GM23338 (cell line): Measurements from ENCODE around the gene EIF2A. TPM values are rescaled to one million over a fixed set of nuclear protein-coding genes. Genes with fewer than 3 reads are reported as not detected.
A peak's percentile ranks its signal among the peaks of the same experiment; 100 is the strongest.

Experiments used
- ATAC-seq: fragments of 200-7000 bp; cut with Tn5 transposase; 3 replicates; pipeline ENCODE4 v1.9.1; 2020
- DNase-seq: peaks from one replicate; pipeline ENCODE4 v3.0.0-alpha.2; 2015; ENCODE audit warnings: low spot score
- H2AFZ ChIP-seq: fragments of 200-600 bp; sonication (generic); 2 replicates; pipeline ENCODE4 v1.8.0; 2016; ENCODE audit warnings: antibody characterized with exemption, mild to moderate bottlenecking, moderate library complexity
- H3F3A ChIP-seq: fragments of 200-600 bp; sonication (generic); replicated peaks from 2 replicates; pipeline ENCODE4 v1.8.0; 2017; ENCODE audit warnings: antibody characterized with exemption, mixed run types, low read depth
- H3K27ac ChIP-seq: fragments of 200-600 bp; sonication (generic); 2 replicates; pipeline ENCODE4 v1.6.1; 2016; ENCODE audit warnings: low read depth
- H3K27me3 ChIP-seq: fragments of 200-600 bp; sonication (generic); 2 replicates; pipeline ENCODE4 v1.8.0; 2016; ENCODE audit warnings: mild to moderate bottlenecking, mixed run types, moderate library complexity; ENCODE audit not compliant: insufficient read depth
- H3K36me3 ChIP-seq: fragments of 200-600 bp; sonication (generic); 2 replicates; pipeline ENCODE4 v1.8.0; 2016; ENCODE audit warnings: mild to moderate bottlenecking; ENCODE audit not compliant: insufficient read depth
- H3K4me1 ChIP-seq: fragments of 200-600 bp; sonication (generic); 2 replicates; pipeline ENCODE4 v1.8.0; 2016; ENCODE audit warnings: mild to moderate bottlenecking, moderate library complexity; ENCODE audit not compliant: insufficient read depth
- H3K4me2 ChIP-seq: fragments of 200-600 bp; sonication (generic); 2 replicates; pipeline ENCODE4 v1.7.1; 2017; ENCODE audit warnings: mixed run types
- H3K4me3 ChIP-seq: fragments of 200-600 bp; sonication (generic); 2 replicates; pipeline ENCODE4 v1.6.1; 2016; ENCODE audit warnings: mixed run types
- H3K79me2 ChIP-seq: fragments of 200-600 bp; sonication (generic); replicated peaks from 2 replicates; pipeline ENCODE4 v1.8.0; 2017; ENCODE audit warnings: mild to moderate bottlenecking; ENCODE audit not compliant: insufficient read depth
- H3K9me2 ChIP-seq: fragments of 200-600 bp; sonication (generic); 2 replicates; pipeline ENCODE4 v1.8.0; 2017; ENCODE audit not compliant: insufficient read depth
- H4K20me1 ChIP-seq: fragments of 200-600 bp; sonication (generic); replicated peaks from 2 replicates; pipeline ENCODE4 v1.8.0; 2017; ENCODE audit warnings: mild to moderate bottlenecking; ENCODE audit not compliant: insufficient read depth
- H3K27ac Mint-ChIP-seq: 2 replicates; pipeline ENCODE4 v1.8.0; 2020; ENCODE audit warnings: inconsistent platforms, mild to moderate bottlenecking, moderate library complexity, mixed read lengths
- H3K27me3 Mint-ChIP-seq: 3 replicates; pipeline ENCODE4 v1.8.0; 2022; ENCODE audit warnings: low read depth, mild to moderate bottlenecking, moderate library complexity, mixed read lengths, inconsistent platforms; ENCODE audit not compliant: insufficient read depth, poor library complexity
- H3K36me3 Mint-ChIP-seq: 3 replicates; pipeline ENCODE4 v1.8.0; 2021; ENCODE audit warnings: low read depth, mild to moderate bottlenecking, inconsistent platforms, moderate library complexity, mixed read lengths
- H3K4me1 Mint-ChIP-seq: 3 replicates; pipeline ENCODE4 v1.8.0; 2020; ENCODE audit warnings: mild to moderate bottlenecking, inconsistent platforms, mixed read lengths
- H3K4me3 Mint-ChIP-seq: 3 replicates; pipeline ENCODE4 v1.8.0; 2021; ENCODE audit warnings: moderate library complexity, mild to moderate bottlenecking, inconsistent platforms, mixed read lengths
- H3K9me3 Mint-ChIP-seq: 3 replicates; pipeline ENCODE4 v1.8.0; 2020; ENCODE audit warnings: moderate library complexity, mild to moderate bottlenecking, inconsistent platforms, mixed read lengths
- CREB1 ChIP-seq: fragments of 250-450 bp; sonication (Bioruptor Pico); IDR thresholded peaks from 2 replicates; pipeline ENCODE4 v1.5.0; 2020; ENCODE audit warnings: low read depth, mild to moderate bottlenecking, moderate library complexity
- ETS1 ChIP-seq: IDR thresholded peaks from 2 replicates; pipeline ENCODE4 v1.6.1; 2016; ENCODE audit warnings: antibody characterized with exemption
- EZH2 ChIP-seq: fragments of 200-600 bp; sonication (generic); IDR thresholded peaks from one replicate; pipeline ENCODE4 v1.8.0; 2017; ENCODE audit warnings: antibody characterized with exemption, mild to moderate bottlenecking, low read depth; ENCODE audit not compliant: unreplicated experiment
- EZH2phosphoT487 ChIP-seq: fragments of 200-600 bp; sonication (generic); IDR thresholded peaks from one replicate; pipeline ENCODE4 v1.8.1; 2018; ENCODE audit warnings: antibody characterized with exemption; ENCODE audit not compliant: unreplicated experiment
- JUNB ChIP-seq: IDR thresholded peaks from one replicate; pipeline ENCODE4 v1.6.1; 2016; ENCODE audit warnings: antibody characterized with exemption; ENCODE audit not compliant: unreplicated experiment
- NANOG ChIP-seq: IDR thresholded peaks from 2 replicates; pipeline ENCODE4 v1.6.1; 2016; ENCODE audit warnings: antibody characterized with exemption, borderline replicate concordance
- POLR2AphosphoS5 ChIP-seq: IDR thresholded peaks from 2 replicates; pipeline ENCODE4 v1.6.1; 2016; ENCODE audit warnings: antibody characterized with exemption, low read depth
- STAT1 ChIP-seq: IDR thresholded peaks from one replicate; pipeline ENCODE4 v1.6.1; 2016; ENCODE audit warnings: antibody characterized with exemption; ENCODE audit not compliant: unreplicated experiment
- ZNF114 ChIP-seq: fragments of 250-450 bp; sonication (Bioruptor Pico); IDR thresholded peaks from 2 replicates; pipeline ENCODE4 v1.5.0; 2020; ENCODE audit warnings: mild to moderate bottlenecking, moderate library complexity
- ZNF331 ChIP-seq: fragments of 250-450 bp; sonication (Bioruptor Pico); IDR thresholded peaks from 2 replicates; pipeline ENCODE4 v1.5.0; 2020; ENCODE audit warnings: low read depth, mild to moderate bottlenecking, moderate library complexity
- polyA plus RNA-seq: library from polyadenylated mRNA; unstranded; fragments of >200 nt; fragmentation: Nextera tagmentation; extraction: Ambion mirVana; gene quantifications from 2 replicates; pipeline ENCODE4 v1.2.1, GENCODE V29; 2016
- total RNA-seq: library from RNA; depleted of rRNA; stranded (reverse); fragments of >200 nt; shearing (Covaris generic); gene quantifications from 2 replicates; pipeline ENCODE4 v1.2.3, GENCODE V29; 2014
- TF ChIP-seq, protein P1 (sequence below), 2 experiments: fragments of 200-600 bp in 1 of 2; sonication (generic) in 1 of 2; conservative IDR thresholded peaks; 2 replicates each; pipeline versions ENCODE4 v1.5.1 to v1.6.1; 2016 to 2017; ENCODE audit warnings: antibody characterized with exemption in 2 of 2, low read depth in 2 of 2, mild to moderate bottlenecking in 2 of 2, moderate library complexity in 1 of 2
- TF ChIP-seq, protein P2 (sequence below): IDR thresholded peaks from one replicate; pipeline ENCODE4 v1.6.1; 2018; ENCODE audit warnings: antibody characterized with exemption; ENCODE audit not compliant: unreplicated experiment

EIF2A gene
- total and polyA plus RNA-seq, 2 experiments from 2014 or later = 95.2 to 153 TPM

DNA sequence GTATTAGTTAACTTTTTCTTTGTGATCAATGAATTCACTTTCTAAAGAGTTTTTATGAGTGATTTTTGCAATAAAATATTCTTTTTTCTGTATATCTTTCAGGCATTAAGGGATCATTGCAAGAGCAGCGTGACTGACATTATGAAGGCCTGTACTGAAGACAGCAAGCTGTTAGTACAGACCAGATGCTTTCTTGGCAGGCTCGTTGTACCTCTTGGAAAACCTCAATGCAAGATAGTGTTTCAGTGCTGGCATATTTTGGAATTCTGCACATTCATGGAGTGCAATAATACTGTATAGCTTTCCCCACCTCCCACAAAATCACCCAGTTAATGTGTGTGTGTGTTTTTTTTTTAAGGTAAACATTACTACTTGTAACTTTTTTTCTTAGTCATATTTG, 81.0 kb downstream of the EIF2A start:
- no peaks in the 10 kb centered on the region for H3K27me3 Mint-ChIP-seq
- Histone ChIP-seq H3K9me2 (no peaks in the 10 kb centered on the region), H3K27me3 (no peaks in the 10 kb centered on the region), H3K79me2 (0 out of 2 replicates have a peak, but pooled peaks cover 7% of the 10 kb centered on the region), H3K4me2 (no peak overlapping the region), H2AFZ (no peak overlapping the region), H3K4me3 (no peak overlapping the region), H4K20me1 (0 out of 2 replicates have a peak, but pooled peaks cover 4% of the 10 kb centered on the region), H3K4me1 (no peaks in the 10 kb centered on the region), H3K36me3 (peaks cover 10% of the 10 kb centered on the region; the same call in 1 of the 2 replicates), H3K27ac (no peak overlapping the region), H3F3A (no peaks in the 10 kb centered on the region)
- TF ChIP-seq ETS1 (no peak), CREB1 (CRISPR knock-in tag) (no peak), EZH2 (no peak), ZNF331 (CRISPR knock-in tag) (no peak), JUNB (no peak), POLR2AphosphoS5 (no peak), EZH2phosphoT487 (no peak), NANOG (no peak), ZNF114 (CRISPR knock-in tag) (no peak)
- TF ChIP-seq, protein P1, sequence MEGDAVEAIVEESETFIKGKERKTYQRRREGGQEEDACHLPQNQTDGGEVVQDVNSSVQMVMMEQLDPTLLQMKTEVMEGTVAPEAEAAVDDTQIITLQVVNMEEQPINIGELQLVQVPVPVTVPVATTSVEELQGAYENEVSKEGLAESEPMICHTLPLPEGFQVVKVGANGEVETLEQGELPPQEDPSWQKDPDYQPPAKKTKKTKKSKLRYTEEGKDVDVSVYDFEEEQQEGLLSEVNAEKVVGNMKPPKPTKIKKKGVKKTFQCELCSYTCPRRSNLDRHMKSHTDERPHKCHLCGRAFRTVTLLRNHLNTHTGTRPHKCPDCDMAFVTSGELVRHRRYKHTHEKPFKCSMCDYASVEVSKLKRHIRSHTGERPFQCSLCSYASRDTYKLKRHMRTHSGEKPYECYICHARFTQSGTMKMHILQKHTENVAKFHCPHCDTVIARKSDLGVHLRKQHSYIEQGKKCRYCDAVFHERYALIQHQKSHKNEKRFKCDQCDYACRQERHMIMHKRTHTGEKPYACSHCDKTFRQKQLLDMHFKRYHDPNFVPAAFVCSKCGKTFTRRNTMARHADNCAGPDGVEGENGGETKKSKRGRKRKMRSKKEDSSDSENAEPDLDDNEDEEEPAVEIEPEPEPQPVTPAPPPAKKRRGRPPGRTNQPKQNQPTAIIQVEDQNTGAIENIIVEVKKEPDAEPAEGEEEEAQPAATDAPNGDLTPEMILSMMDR (conservative IDR thresholded peaks at IDR 0.05; ENCODE audit: low read depth in 2 of 2) = no peak
- H3K9me3 Mint-ChIP-seq = no peaks in the 10 kb centered on the region
- peaks cover 3% of the 10 kb centered on the region; the same call in 2 of the 3 replicates for H3K4me1 Mint-ChIP-seq
- ATAC-seq (no peak), DNase-seq (no peak)
- H3K4me3 Mint-ChIP-seq = no peak overlapping the region
- H3K36me3 Mint-ChIP-seq = peaks cover 41% of the 10 kb centered on the region
- no peak overlapping the region for H3K27ac Mint-ChIP-seq

DNA sequence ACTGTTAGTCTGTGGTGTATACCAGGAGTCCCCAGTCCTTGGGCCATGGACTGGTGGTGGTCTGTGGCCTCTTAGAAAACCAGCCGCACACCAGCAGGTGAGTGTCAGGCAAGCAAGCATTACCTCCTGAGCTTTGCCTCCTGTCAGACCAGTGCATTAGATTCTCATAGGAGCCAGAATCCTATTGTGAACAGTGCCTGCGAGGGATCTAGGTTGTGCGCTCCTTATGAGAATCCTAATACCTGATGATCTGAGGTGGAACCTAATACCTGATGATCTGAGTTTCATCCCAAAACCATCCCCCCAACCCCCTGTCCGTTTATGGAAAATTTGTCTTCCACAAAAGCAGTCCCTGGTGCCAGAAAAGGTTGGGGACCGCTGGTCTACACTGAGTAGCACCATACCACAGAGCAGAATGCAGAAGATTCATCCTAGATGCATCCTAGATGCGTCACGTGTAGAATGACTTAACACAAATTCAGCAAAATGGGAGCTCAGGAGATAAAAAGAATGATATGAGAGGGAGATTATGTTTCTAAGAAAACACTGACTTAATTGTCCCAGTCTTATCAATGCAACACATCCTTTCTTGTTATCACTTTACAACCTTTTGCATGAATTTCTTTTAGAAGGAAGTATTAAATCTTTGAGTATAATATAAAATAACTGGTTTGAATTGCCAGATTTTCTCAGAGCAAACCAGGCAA, 85.1 kb downstream of the EIF2A start:
- no peaks in the 10 kb centered on the region for H3K9me2 ChIP-seq
- no peaks in the 10 kb centered on the region for H3K79me2 ChIP-seq
- no peaks in the 10 kb centered on the region for H4K20me1 ChIP-seq
- DNase-seq (no peak), ATAC-seq (no peak)
- H3K27me3 ChIP-seq = no peaks in the 10 kb centered on the region
- no peak overlapping the region for H3K4me3 ChIP-seq
- H3K27ac ChIP-seq = 0 out of 2 replicates have a peak overlapping the region, but pooled peaks have one; percentile 45
- 0 out of 2 replicates have a peak overlapping the region, but pooled peaks have one; percentile 4 for H3K27ac Mint-ChIP-seq
- no peak overlapping the region for H3K4me3 Mint-ChIP-seq
- H3F3A ChIP-seq = no peaks in the 10 kb centered on the region
- no peak overlapping the region for H3K4me2 ChIP-seq
- peaks cover 5% of the 10 kb centered on the region; the same call in 1 of the 2 replicates for H3K36me3 ChIP-seq
- no peaks in the 10 kb centered on the region for H3K9me3 Mint-ChIP-seq
- peaks cover 2% of the 10 kb centered on the region for H3K27me3 Mint-ChIP-seq
- H2AFZ ChIP-seq = no peak overlapping the region
- H3K4me1 ChIP-seq = peaks cover 14% of the 10 kb centered on the region
- peaks cover 13% of the 10 kb centered on the region for H3K4me1 Mint-ChIP-seq
- H3K36me3 Mint-ChIP-seq = peaks cover 26% of the 10 kb centered on the region
- TF ChIP-seq POLR2AphosphoS5 = no peak
- TF ChIP-seq ZNF114 (CRISPR knock-in tag) = no peak
- TF ChIP-seq NANOG = no peak
- TF ChIP-seq JUNB = no peak
- TF ChIP-seq EZH2phosphoT487 = no peak
- no peak for TF ChIP-seq ETS1
- no peak for TF ChIP-seq STAT1
- TF ChIP-seq, protein P1 (conservative IDR thresholded peaks at IDR 0.05; ENCODE audit: low read depth in 2 of 2) = no peak
- TF ChIP-seq, protein P2, sequence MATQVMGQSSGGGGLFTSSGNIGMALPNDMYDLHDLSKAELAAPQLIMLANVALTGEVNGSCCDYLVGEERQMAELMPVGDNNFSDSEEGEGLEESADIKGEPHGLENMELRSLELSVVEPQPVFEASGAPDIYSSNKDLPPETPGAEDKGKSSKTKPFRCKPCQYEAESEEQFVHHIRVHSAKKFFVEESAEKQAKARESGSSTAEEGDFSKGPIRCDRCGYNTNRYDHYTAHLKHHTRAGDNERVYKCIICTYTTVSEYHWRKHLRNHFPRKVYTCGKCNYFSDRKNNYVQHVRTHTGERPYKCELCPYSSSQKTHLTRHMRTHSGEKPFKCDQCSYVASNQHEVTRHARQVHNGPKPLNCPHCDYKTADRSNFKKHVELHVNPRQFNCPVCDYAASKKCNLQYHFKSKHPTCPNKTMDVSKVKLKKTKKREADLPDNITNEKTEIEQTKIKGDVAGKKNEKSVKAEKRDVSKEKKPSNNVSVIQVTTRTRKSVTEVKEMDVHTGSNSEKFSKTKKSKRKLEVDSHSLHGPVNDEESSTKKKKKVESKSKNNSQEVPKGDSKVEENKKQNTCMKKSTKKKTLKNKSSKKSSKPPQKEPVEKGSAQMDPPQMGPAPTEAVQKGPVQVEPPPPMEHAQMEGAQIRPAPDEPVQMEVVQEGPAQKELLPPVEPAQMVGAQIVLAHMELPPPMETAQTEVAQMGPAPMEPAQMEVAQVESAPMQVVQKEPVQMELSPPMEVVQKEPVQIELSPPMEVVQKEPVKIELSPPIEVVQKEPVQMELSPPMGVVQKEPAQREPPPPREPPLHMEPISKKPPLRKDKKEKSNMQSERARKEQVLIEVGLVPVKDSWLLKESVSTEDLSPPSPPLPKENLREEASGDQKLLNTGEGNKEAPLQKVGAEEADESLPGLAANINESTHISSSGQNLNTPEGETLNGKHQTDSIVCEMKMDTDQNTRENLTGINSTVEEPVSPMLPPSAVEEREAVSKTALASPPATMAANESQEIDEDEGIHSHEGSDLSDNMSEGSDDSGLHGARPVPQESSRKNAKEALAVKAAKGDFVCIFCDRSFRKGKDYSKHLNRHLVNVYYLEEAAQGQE = no peak
